BLaER1 treated with 17β-estradiol and CSF1 and Interleukin-3, amounts not matched to agents 10 nM and 100 nM (cell line): ENCODE data around the gene FANK1.
"Not testable (repeated sequence)": the region's sequence is repeated elsewhere in the genome, so short reads cannot be mapped to it uniquely, and the experiment has no call there.

Experiments used
- H3K27ac ChIP-seq, 11 experiments: shearing (Covaris generic); formaldehyde crosslinking; 2 replicates each; pipeline ENCODE4 v1.8.1; 2022
- H3K27me3 ChIP-seq, 11 experiments: shearing (Covaris generic); formaldehyde crosslinking; 2 replicates each; pipeline ENCODE4 v1.8.1; 2022
- H3K36me3 ChIP-seq, 11 experiments: shearing (Covaris generic); formaldehyde crosslinking; 2 replicates each; pipeline ENCODE4 v1.8.1; 2022
- H3K4me1 ChIP-seq, 10 experiments: shearing (Covaris generic); formaldehyde crosslinking; 2 replicates each; pipeline ENCODE4 v1.8.1; 2022
- H3K4me2 ChIP-seq, 11 experiments: shearing (Covaris generic); formaldehyde crosslinking; 2 replicates each; pipeline ENCODE4 v1.8.1; 2022
- H3K4me3 ChIP-seq, 10 experiments: shearing (Covaris generic); formaldehyde crosslinking; 2 replicates each; pipeline ENCODE4 v1.8.1; 2022
- H3K9ac ChIP-seq, 11 experiments: shearing (Covaris generic); formaldehyde crosslinking; 2 replicates each; pipeline ENCODE4 v1.8.1; 2022
- H3K9me3 ChIP-seq, 11 experiments: shearing (Covaris generic); formaldehyde crosslinking; replicated peaks in 1 of 11; 2 replicates each; pipeline ENCODE4 v1.8.1; 2022
- H4K20me1 ChIP-seq, 11 experiments: shearing (Covaris generic); formaldehyde crosslinking; 2 replicates each; pipeline ENCODE4 v1.8.1; 2022
- Cebpa-rat ChIP-seq, 11 experiments: shearing (Covaris generic); IDR thresholded peaks; 2 replicates each; pipeline ENCODE4 v1.8.1; 2022

FANK1 gene

GRCh38 chr10:125927265-125927664 is 30.9 kb downstream of the FANK1 start:
- H3K36me3 ChIP-seq, H3K4me3 ChIP-seq, H3K27me3 ChIP-seq, H3K27ac ChIP-seq, H3K4me1 ChIP-seq, H3K4me2 ChIP-seq, H3K9ac ChIP-seq, H3K9me3 ChIP-seq, H4K20me1 ChIP-seq: not testable (repeated sequence)
- peak in 3 of 11 experiments; percentile 7 to 44 (median 30); a peak in 4 of 22 replicates for TF ChIP-seq Cebpa-rat (IDR thresholded peaks at IDR 0.05)

GRCh38 chr10:125928928-125929585 is 32.7 kb downstream of the FANK1 start:
- H4K20me1 ChIP-seq: no peaks in the 10 kb centered on the region
- H3K4me1 ChIP-seq: no peaks in the 10 kb centered on the region
- no peaks in the 10 kb centered on the region for H3K9me3 ChIP-seq
- no peak overlapping the region for H3K9ac ChIP-seq
- H3K4me3 ChIP-seq: no peak overlapping the region
- no peak overlapping the region for H3K27ac ChIP-seq
- TF ChIP-seq Cebpa-rat (IDR thresholded peaks at IDR 0.05): no peak
- H3K27me3 ChIP-seq: no peaks in the 10 kb centered on the region
- no peak overlapping the region for H3K4me2 ChIP-seq
- no peaks in the 10 kb centered on the region for H3K36me3 ChIP-seq

- no peak overlapping the region for H3K9ac ChIP-seq
- H3K36me3 ChIP-seq: no peaks in the 10 kb centered on the region
- H4K20me1 ChIP-seq: no peaks in the 10 kb centered on the region
- H3K4me1 ChIP-seq: no peaks in the 10 kb centered on the region
- TF ChIP-seq Cebpa-rat (IDR thresholded peaks at IDR 0.05): no peak
- H3K9me3 ChIP-seq: no peaks in the 10 kb centered on the region
- no peak overlapping the region for H3K4me3 ChIP-seq
- no peak overlapping the region for H3K27ac ChIP-seq
- H3K4me2 ChIP-seq: no peak overlapping the region
- H3K27me3 ChIP-seq: no peaks in the 10 kb centered on the region
Observed at GRCh38 chr10:125929618-125930017, 33.3 kb downstream of the FANK1 start.

DNA sequence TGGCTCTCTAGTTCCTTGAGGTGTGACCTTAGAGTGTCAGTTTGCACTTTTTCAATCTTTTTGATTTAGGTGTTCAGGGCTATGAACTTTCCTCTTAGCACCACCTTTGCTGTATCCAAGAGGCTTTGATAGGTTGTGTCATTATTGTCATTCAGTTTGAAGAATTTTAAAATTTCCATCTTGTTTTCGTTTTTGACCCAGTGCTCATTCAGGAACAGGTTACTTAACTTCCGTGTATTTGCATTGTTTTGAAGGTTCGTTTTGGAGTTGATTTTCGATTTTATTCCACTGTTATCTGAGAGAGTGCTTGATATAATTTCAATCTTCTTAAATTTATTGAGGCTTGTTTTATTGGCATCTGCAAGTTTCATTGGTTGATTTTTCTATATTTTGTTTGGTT is 37.3 kb downstream of the FANK1 start:
- H3K27ac ChIP-seq: no peak overlapping the region
- TF ChIP-seq Cebpa-rat (IDR thresholded peaks at IDR 0.05): no peak
- H3K9me3 ChIP-seq: no peaks in the 10 kb centered on the region
- H3K36me3 ChIP-seq: no peaks in the 10 kb centered on the region
- no peak overlapping the region for H3K4me3 ChIP-seq
- H3K4me2 ChIP-seq: no peak overlapping the region
- no peaks in the 10 kb centered on the region for H3K27me3 ChIP-seq
- no peaks in the 10 kb centered on the region for H4K20me1 ChIP-seq
- H3K4me1 ChIP-seq: peaks cover 0 to 15% (median 10%) of the 10 kb centered on the region in 10 experiments; a peak in 14 of 20 replicates
- H3K9ac ChIP-seq: no peak overlapping the region

DNA sequence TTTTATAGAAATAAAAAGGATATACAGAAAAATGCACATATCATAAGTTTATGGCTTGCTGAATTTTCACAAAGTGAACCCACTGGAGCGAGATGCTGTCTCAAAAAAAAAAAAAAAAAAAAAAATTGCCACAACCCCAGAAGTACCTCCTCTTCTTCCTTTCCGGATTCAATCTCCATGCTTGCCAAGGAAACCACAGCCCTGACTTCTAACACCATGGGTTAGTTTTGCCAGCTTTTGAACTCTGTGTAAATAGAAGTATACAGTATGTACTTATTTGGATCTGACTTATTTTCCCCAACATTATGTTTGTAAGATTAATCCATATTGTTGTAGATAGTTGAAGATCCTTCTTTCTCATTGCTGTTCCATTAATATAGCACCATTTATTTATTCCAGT is 40.0 kb downstream of the FANK1 start:
- TF ChIP-seq Cebpa-rat (IDR thresholded peaks at IDR 0.05): no peak
- peak overlapping the region in 8 of 11 experiments; percentile 13 to 57 (median 46); a peak in 15 of 22 replicates for H3K4me2 ChIP-seq
- H3K9me3 ChIP-seq: no peaks in the 10 kb centered on the region
- H3K9ac ChIP-seq: no peak overlapping the region
- H3K36me3 ChIP-seq: no peaks in the 10 kb centered on the region
- H4K20me1 ChIP-seq: no peaks in the 10 kb centered on the region
- no peak overlapping the region for H3K27ac ChIP-seq
- H3K27me3 ChIP-seq: no peaks in the 10 kb centered on the region
- H3K4me1 ChIP-seq: peaks cover 0 to 28% (median 20%) of the 10 kb centered on the region in 10 experiments; a peak in 16 of 20 replicates
- no peak overlapping the region for H3K4me3 ChIP-seq

GRCh38 chr10:125940515-125940914 is 44.2 kb downstream of the FANK1 start:
- Histone ChIP-seq H3K4me2 (peak overlapping the region; percentile 15 to 70 (median 61); a peak in 19 of 22 replicates), H3K9ac (0 out of 22 replicates have a peak overlapping the region, but pooled peaks of 1 of the 11 experiments have one; percentile 1)

GRCh38 chr10:125951290-125951689 is 54.9 kb downstream of the FANK1 start:
- no peak overlapping the region for H3K4me3 ChIP-seq
- no peaks in the 10 kb centered on the region for H3K4me1 ChIP-seq
- peaks cover 0 to 9% (median 0%) of the 10 kb centered on the region in 11 experiments; a peak in 2 of 22 replicates for H3K36me3 ChIP-seq
- H4K20me1 ChIP-seq: no peaks in the 10 kb centered on the region
- no peaks in the 10 kb centered on the region for H3K27me3 ChIP-seq
- no peak for TF ChIP-seq Cebpa-rat (IDR thresholded peaks at IDR 0.05)
- H3K9ac ChIP-seq: no peak overlapping the region
- peaks cover 41 to 48% (median 46%) of the 10 kb centered on the region in 11 experiments for H3K9me3 ChIP-seq
- no peak overlapping the region for H3K27ac ChIP-seq
- H3K4me2 ChIP-seq: no peak overlapping the region

More at GRCh38 chr10:125940515-125940914, 44.2 kb downstream of the FANK1 start:
- no peaks in the 10 kb centered on the region for H3K36me3 ChIP-seq
- no peaks in the 10 kb centered on the region for H4K20me1 ChIP-seq
- H3K4me3 ChIP-seq: no peak overlapping the region
- no peak for TF ChIP-seq Cebpa-rat (IDR thresholded peaks at IDR 0.05)
- no peaks in the 10 kb centered on the region for H3K27me3 ChIP-seq
- H3K9me3 ChIP-seq: peaks cover 13 to 23% (median 20%) of the 10 kb centered on the region in 11 experiments
- H3K27ac ChIP-seq: no peak overlapping the region
- H3K4me1 ChIP-seq: peaks cover 0 to 28% (median 20%) of the 10 kb centered on the region in 10 experiments; a peak in 16 of 20 replicates

DNA sequence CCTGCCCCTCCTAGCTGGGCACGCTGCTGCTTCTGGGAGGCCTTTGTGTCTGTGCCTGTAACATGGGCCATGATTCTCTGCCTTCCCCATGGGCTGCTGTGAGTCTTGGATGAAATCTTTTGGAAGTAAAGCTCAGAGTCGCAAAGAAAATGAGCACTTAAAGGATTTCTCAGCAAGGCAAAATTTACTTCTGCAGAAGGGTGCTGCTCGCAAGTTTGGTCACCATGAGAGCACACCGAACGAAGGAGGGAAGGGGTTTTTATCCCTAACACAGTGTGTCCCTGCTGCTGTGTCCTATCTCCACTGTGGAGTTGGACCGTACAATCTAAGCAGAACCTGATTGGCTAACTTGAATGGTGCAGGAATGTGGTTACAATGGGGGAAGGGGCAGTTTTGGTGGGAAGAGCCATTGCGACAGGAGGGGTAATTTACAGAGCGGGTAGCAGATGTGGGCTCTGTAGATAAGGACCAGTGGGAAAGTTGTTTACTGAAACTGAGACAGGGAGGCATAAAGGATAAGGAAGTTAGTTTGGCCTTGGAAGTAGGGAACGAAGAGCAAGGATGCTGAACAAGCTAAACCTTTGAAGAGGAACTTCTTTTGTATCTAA is 57.5 kb downstream of the FANK1 start:
- Histone ChIP-seq H3K4me2 (no peak overlapping the region), H3K36me3 (peaks cover 0 to 9% (median 0%) of the 10 kb centered on the region in 11 experiments; a peak in 2 of 22 replicates), H3K4me3 (no peak overlapping the region), H3K4me1 (no peaks in the 10 kb centered on the region), H4K20me1 (no peaks in the 10 kb centered on the region), H3K9me3 (peaks cover 41 to 58% (median 46%) of the 10 kb centered on the region in 11 experiments), H3K9ac (no peak overlapping the region), H3K27me3 (no peaks in the 10 kb centered on the region), H3K27ac (no peak overlapping the region)
- TF ChIP-seq Cebpa-rat (IDR thresholded peaks at IDR 0.05): no peak

DNA sequence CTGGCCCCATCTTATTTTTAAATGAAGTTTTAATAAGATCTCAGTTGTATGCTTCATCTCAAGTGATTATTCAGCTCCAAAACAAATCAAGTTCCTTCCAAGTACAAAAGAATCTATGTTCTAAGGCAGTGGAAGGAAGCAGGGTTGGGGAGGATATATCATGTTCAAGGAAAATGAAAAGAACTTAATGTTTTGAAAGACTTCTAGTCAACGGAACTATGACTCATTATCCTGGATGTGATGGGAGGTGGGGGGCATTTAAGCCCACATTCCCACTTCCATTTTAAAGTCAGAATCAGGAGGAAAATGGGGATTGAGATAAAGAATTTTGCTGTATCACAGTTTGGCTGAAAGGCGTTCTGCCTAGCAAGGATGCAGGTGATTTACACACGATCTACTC is 59.4 kb downstream of the FANK1 start:
- Histone ChIP-seq H3K4me2 (no peak overlapping the region), H3K9ac (no peak overlapping the region), H4K20me1 (no peaks in the 10 kb centered on the region), H3K27me3 (no peaks in the 10 kb centered on the region), H3K4me3 (no peak overlapping the region), H3K4me1 (no peaks in the 10 kb centered on the region), H3K27ac (no peak overlapping the region), H3K36me3 (peaks cover 0 to 9% (median 0%) of the 10 kb centered on the region in 11 experiments; a peak in 2 of 22 replicates), H3K9me3 (peaks cover 41 to 58% (median 46%) of the 10 kb centered on the region in 11 experiments)
- no peak for TF ChIP-seq Cebpa-rat (IDR thresholded peaks at IDR 0.05)
